Measurements from ENCODE around the gene CRNKL1. TPM values are rescaled to one million over a fixed set of nuclear protein-coding genes. Genes with fewer than 3 reads are reported as not detected.

CRNKL1 gene
- total and polyA plus RNA-seq, 7 donors: 20.1 to 30.6 (median 23.2) TPM

GRCh38 chr20:19996222-19996621 is 56.0 kb downstream of the CRNKL1 start:
- Histone ChIP-seq H3K4me3 (peak overlapping the region; percentile 40), H3K4me1 (peaks cover 71% of the 10 kb centered on the region), H3K27me3 (ENCODE audit: insufficient read depth in 3 of 3, low read length in 2 of 3) (no peaks in the 10 kb centered on the region), H3K36me3 (ENCODE audit: insufficient read depth in 1 of 2, low read depth in 1 of 2) (peaks cover 0 to 53% of the 10 kb centered on the region in 2 donors), H3K9me3 (no peaks in the 10 kb centered on the region), H3K27ac (peak overlapping the region; percentile 83)
- 81 to 91% (median 88%) methylated on average over 8 of the region's 8 CpGs for WGBS, 3 donors
- TF ChIP-seq, protein P1, sequence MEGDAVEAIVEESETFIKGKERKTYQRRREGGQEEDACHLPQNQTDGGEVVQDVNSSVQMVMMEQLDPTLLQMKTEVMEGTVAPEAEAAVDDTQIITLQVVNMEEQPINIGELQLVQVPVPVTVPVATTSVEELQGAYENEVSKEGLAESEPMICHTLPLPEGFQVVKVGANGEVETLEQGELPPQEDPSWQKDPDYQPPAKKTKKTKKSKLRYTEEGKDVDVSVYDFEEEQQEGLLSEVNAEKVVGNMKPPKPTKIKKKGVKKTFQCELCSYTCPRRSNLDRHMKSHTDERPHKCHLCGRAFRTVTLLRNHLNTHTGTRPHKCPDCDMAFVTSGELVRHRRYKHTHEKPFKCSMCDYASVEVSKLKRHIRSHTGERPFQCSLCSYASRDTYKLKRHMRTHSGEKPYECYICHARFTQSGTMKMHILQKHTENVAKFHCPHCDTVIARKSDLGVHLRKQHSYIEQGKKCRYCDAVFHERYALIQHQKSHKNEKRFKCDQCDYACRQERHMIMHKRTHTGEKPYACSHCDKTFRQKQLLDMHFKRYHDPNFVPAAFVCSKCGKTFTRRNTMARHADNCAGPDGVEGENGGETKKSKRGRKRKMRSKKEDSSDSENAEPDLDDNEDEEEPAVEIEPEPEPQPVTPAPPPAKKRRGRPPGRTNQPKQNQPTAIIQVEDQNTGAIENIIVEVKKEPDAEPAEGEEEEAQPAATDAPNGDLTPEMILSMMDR (IDR thresholded peaks at IDR 0.05): no peak
- DNase-seq (no peak), ATAC-seq (no peak)
- intact Hi-C loops (cut with DNase I): loop anchor here (1.0 to 10.0 kb wide), 4 partner anchors 19 to 304 kb away; no protein-coding TSS in a partner anchor

GRCh38 chr20:19995220-19995863 is 56.9 kb downstream of the CRNKL1 start:
- WGBS, 3 donors: 37 to 42% (median 38%) methylated on average over 5 of the region's 5 CpGs
- no peak overlapping the region for H3K4me3 ChIP-seq
- peak in 2 of 4 donors; percentile 30 to 53 for ATAC-seq
- H3K27me3 ChIP-seq (ENCODE audit: insufficient read depth in 3 of 3, low read length in 2 of 3): no peaks in the 10 kb centered on the region
- peak overlapping the region; percentile 83 for H3K27ac ChIP-seq
- DNase-seq: no peak
- TF ChIP-seq, protein P1 (IDR thresholded peaks at IDR 0.05): peak; percentile 79
- intact Hi-C loops (cut with DNase I): loop anchor here (2.0 to 10.0 kb wide), 4 partner anchors 111 to 303 kb away; no protein-coding TSS in a partner anchor
- peaks cover 75% of the 10 kb centered on the region for H3K4me1 ChIP-seq
- H3K36me3 ChIP-seq (ENCODE audit: insufficient read depth in 1 of 2, low read depth in 1 of 2): peaks cover 0 to 52% of the 10 kb centered on the region in 2 donors
- no peaks in the 10 kb centered on the region for H3K9me3 ChIP-seq

GRCh38 chr20:19993958-19994669 is 58.2 kb downstream of the CRNKL1 start:
- Histone ChIP-seq H3K27me3 (ENCODE audit: insufficient read depth in 3 of 3, low read length in 2 of 3) (no peaks in the 10 kb centered on the region), H3K9me3 (no peaks in the 10 kb centered on the region), H3K4me1 (peaks cover 75% of the 10 kb centered on the region), H3K4me3 (no peak overlapping the region), H3K27ac (peak overlapping the region; percentile 83), H3K36me3 (ENCODE audit: insufficient read depth in 1 of 2, low read depth in 1 of 2) (peaks cover 0 to 43% of the 10 kb centered on the region in 2 donors)
- intact Hi-C loops (cut with DNase I): loop anchor here (2.0 to 10.0 kb wide), 4 partner anchors 57 to 302 kb away; no protein-coding TSS in a partner anchor
- 43 to 51% (median 49%) methylated on average over 12 of the region's 12 CpGs for WGBS, 3 donors
- ATAC-seq (peak; percentile 74 to 84 (median 84)), DNase-seq (no peak)
- TF ChIP-seq, protein P1 (IDR thresholded peaks at IDR 0.05): no peak

DNA sequence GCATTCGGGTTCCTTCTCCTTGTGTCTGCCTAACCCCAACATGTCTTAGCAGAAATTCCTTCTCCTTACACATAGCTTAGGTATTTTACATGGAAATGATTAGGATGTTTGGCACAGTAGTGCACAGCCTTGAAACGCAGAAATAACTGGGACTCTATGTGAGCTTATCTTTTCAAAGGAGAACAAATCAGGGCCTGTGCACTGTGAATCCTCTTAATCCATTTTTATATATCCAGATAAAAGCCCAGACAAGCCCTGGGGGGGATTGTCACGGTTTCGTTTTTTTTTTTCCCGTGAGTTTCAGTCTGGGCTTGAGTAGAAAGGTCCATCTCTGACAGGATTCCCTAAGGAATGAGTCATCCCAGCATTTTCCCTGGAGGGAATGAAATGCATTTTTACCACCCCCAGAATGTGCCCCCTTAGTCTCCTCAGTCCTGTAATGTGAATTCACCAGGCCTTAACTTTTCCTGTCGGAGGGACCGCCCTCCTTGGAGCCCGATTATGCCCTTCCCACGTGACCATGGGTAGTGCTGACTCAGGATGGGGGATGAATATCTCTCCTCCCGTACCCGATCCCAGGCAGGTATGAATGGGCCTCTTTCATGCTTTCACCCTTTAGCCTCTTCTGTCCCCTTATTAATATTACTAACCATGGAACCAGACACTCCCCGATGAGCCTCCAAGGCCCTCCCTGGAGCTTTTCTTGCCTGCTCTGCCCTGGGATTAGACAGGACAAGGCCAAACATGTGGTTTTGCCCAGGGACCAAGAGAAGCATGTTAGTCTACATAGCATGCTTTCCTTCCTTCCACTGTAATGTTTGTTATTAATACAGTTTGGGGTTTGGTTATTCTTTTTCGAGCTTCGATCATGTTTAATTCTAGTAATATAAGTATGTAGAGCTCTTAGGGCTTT is 59.0 kb downstream of the CRNKL1 start:
- H3K9me3 ChIP-seq: no peaks in the 10 kb centered on the region
- no peak for DNase-seq
- H3K4me1 ChIP-seq: peaks cover 74% of the 10 kb centered on the region
- peaks cover 0 to 34% of the 10 kb centered on the region in 2 donors for H3K36me3 ChIP-seq (ENCODE audit: insufficient read depth in 1 of 2, low read depth in 1 of 2)
- peak overlapping the region; percentile 17 for H3K4me3 ChIP-seq
- no peaks in the 10 kb centered on the region for H3K27me3 ChIP-seq (ENCODE audit: insufficient read depth in 3 of 3, low read length in 2 of 3)
- WGBS, 3 donors: 30 to 42% (median 39%) methylated on average over 14 of the region's 14 CpGs
- H3K27ac ChIP-seq: peak overlapping the region; percentile 83
- TF ChIP-seq, protein P1 (IDR thresholded peaks at IDR 0.05): no peak
- ATAC-seq: peak; percentile 69 to 76 (median 70)
- intact Hi-C loops (cut with DNase I): loop anchor here (5.0 to 10.0 kb wide), 3 partner anchors 56 to 301 kb away; no protein-coding TSS in a partner anchor

Data from psoas muscle (tissue), 8 donors.